Skeletal muscle satellite cell (primary cell): Measurements from ENCODE around the gene XYLT1.

Experiments
- H3K27me3 ChIP-seq: 2 replicates; pipeline ENCODE4 v1.7.0; 2013; ENCODE audit warnings: low read length; ENCODE audit not compliant: control insufficient read depth, insufficient read depth
- H3K36me3 ChIP-seq: 2 replicates; pipeline ENCODE4 v1.7.0; 2013; ENCODE audit warnings: mild to moderate bottlenecking, control low read depth, low read length; ENCODE audit not compliant: insufficient read depth
- H3K4me1 ChIP-seq: 2 replicates; pipeline ENCODE4 v1.7.0; 2013; ENCODE audit warnings: low read length; ENCODE audit not compliant: control insufficient read depth, insufficient read depth
- H3K4me2 ChIP-seq: 2 replicates; pipeline ENCODE4 v1.7.0; 2013; ENCODE audit warnings: mild to moderate bottlenecking, low read length
- H3K4me3 ChIP-seq: 2 replicates; pipeline ENCODE4 v1.7.0; 2013; ENCODE audit warnings: low read length
- H3K9ac ChIP-seq: 2 replicates; pipeline ENCODE4 v1.7.0; 2013; ENCODE audit warnings: mild to moderate bottlenecking, low read depth, low read length, moderate library complexity
- H3K9me3 ChIP-seq: replicated peaks from 2 replicates; pipeline ENCODE4 v1.7.0; 2013; ENCODE audit warnings: mild to moderate bottlenecking, control low read depth, low read length

The XYLT1 gene

DNA sequence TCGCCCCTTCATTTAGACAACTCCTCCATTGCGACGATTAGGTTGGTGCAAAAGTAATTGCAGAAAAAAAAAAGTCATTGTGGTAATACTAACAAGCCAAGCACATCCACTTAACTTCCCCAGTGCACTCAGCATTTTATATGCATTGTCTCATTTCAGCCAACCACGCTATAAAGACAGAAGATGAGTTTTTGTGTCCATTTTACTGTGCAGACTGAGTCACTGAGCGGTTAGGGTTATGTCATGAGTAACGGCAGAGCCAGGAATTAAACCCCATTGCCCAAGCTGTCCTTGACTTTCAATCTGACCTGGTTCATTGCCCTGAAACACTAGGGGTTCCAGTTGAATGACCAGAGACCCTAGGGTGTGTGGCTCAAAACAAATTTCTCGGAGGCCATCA lies 218.7 kb downstream of the XYLT1 start:
- Histone ChIP-seq H3K4me2 (no peak overlapping the region), H3K9ac (no peak overlapping the region), H3K4me3 (no peak overlapping the region), H3K4me1 (no peaks in the 10 kb centered on the region), H3K27me3 (no peaks in the 10 kb centered on the region), H3K36me3 (no peaks in the 10 kb centered on the region), H3K9me3 (no peaks in the 10 kb centered on the region)

DNA sequence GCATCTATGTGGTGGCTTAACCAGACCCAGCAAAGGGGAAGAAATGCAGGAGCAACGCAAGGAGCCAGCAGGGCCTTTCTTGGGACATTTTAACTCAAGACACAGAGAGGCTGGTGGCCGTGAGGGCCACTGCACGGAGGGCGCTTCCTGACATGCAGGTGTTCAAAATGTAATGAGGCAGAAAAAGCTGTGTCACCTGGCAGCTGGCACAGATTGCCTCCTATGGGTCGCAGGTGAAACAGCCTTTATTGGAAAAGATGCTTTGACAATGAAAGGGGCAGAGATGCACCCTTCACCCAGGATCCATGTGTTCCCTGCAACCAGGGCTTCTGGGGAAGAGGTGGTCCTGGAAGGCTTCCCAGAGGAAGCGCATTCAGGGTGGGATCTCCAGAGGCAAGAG lies 219.3 kb downstream of the XYLT1 start:
- no peaks in the 10 kb centered on the region for H3K9me3 ChIP-seq
- no peak overlapping the region for H3K9ac ChIP-seq
- H3K36me3 ChIP-seq = no peaks in the 10 kb centered on the region

GRCh38 chr16:17246974-17247732 lies 223.6 kb downstream of the XYLT1 start:
- no peaks in the 10 kb centered on the region for H3K4me1 ChIP-seq
- no peaks in the 10 kb centered on the region for H3K9me3 ChIP-seq
- peaks cover 2% of the 10 kb centered on the region for H3K36me3 ChIP-seq
- H3K4me3 ChIP-seq = no peak overlapping the region
- H3K4me2 ChIP-seq = no peak overlapping the region
- H3K9ac ChIP-seq = no peak overlapping the region
- H3K27me3 ChIP-seq = no peaks in the 10 kb centered on the region

More for the DNA sequence above, 219.3 kb downstream of the XYLT1 start:
- H3K4me2 ChIP-seq = no peak overlapping the region
- no peaks in the 10 kb centered on the region for H3K27me3 ChIP-seq
- H3K4me3 ChIP-seq = no peak overlapping the region
- no peaks in the 10 kb centered on the region for H3K4me1 ChIP-seq

- Histone ChIP-seq H3K4me3 (no peak overlapping the region), H3K4me2 (no peak overlapping the region), H3K9me3 (no peaks in the 10 kb centered on the region), H3K4me1 (no peaks in the 10 kb centered on the region), H3K27me3 (no peaks in the 10 kb centered on the region), H3K9ac (no peak overlapping the region), H3K36me3 (peaks cover 2% of the 10 kb centered on the region)
Observed at GRCh38 chr16:17246268-17246885, 224.4 kb downstream of the XYLT1 start.

DNA sequence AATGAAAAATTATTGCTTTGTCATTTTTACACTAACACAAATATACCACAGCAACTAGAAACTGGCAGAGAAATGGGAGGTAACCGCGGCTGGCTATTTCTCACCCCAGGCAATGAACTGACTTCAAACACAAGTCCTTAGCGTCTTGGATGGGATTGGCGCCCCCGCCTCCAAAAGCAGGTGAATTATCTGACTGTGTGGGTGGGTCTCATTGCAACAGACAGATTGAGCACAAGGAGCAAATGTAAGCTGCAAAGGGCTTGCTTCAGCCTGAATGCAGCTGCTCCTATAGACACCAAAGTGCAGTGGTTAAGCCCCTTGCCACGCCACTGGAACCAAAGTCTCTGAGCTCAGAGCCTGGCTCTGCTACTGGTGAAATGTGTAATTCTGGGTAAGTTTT lies 225.0 kb downstream of the XYLT1 start:
- no peaks in the 10 kb centered on the region for H3K27me3 ChIP-seq
- no peaks in the 10 kb centered on the region for H3K9me3 ChIP-seq
- no peak overlapping the region for H3K4me3 ChIP-seq
- no peaks in the 10 kb centered on the region for H3K4me1 ChIP-seq
- no peak overlapping the region for H3K4me2 ChIP-seq
- no peak overlapping the region for H3K9ac ChIP-seq
- peaks cover 2% of the 10 kb centered on the region for H3K36me3 ChIP-seq

DNA sequence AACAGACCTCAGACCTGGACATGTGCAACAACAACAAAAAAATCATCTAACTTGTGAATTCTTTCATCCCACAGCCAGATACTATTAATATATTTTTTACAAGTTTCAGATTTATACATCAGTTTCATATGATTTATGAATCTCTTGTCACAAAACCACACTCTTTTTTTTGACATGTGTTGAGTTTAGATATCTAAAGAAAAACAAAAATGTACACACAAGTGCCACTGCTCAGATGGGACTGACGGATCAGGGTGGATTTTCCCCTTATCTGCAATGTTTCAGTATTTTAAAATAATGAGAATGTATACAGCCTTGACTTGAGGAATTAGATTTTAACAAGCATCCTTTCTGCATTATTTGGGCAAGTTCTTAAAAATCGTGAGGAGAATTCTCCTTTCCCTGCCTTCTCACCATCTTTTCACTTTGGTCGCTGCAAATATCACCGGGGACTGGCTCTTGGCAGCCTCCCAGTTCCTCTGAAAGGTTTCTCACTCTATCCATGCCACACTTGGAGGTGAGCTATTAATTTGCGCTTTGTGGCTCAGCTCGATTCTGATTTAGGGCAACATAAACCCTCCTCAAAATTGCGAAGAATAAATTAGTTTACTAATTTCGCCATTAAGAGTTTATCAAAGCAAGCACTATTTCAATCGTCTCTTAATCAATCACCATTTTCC lies 225.7 kb downstream of the XYLT1 start:
- H3K36me3 ChIP-seq = peaks cover 2% of the 10 kb centered on the region
- H3K9ac ChIP-seq = no peak overlapping the region
- H3K4me1 ChIP-seq = no peaks in the 10 kb centered on the region
- H3K9me3 ChIP-seq = no peaks in the 10 kb centered on the region
- no peak overlapping the region for H3K4me2 ChIP-seq
- H3K4me3 ChIP-seq = no peak overlapping the region
- H3K27me3 ChIP-seq = no peaks in the 10 kb centered on the region

GRCh38 chr16:17241264-17241835 lies 229.4 kb downstream of the XYLT1 start:
- Histone ChIP-seq H3K4me2 (no peak overlapping the region), H3K27me3 (no peaks in the 10 kb centered on the region), H3K36me3 (peaks cover 2% of the 10 kb centered on the region), H3K9me3 (no peaks in the 10 kb centered on the region), H3K9ac (no peak overlapping the region), H3K4me1 (no peaks in the 10 kb centered on the region), H3K4me3 (no peak overlapping the region)

DNA sequence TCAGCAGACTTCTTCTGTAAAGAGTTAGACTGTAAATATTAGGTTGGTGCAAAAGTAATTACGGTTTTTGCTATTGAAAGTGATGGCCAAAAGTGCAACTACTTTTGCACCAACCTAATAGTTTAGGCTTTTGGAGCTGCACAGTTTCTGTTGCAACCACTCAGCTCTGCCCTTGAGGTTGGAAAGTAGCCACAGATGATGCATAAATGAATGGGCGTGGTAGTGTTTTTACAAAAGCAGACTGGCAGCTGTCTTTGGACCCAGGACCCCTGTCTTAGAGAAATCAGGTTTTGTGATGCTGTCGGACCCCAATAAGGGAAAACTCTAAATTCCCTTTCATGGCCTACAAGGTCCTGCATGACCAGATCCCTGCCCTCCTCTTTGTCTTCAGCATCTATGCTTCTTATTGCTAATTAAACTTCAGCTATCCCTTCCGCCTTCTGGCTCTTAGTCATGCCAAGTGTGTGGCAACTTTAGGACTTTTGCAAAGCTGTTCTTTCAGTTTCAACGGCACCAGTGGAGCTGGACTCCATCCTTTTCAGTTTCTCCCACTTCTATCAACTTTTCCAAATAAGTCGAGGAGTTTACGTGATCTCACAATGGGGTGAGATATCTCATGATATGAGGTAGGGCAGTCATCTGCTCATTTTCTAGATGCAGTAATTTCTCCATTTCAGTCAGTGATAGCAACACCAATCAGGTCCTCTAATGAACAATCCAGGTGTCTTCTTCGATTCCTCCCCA lies 232.3 kb downstream of the XYLT1 start:
- no peak overlapping the region for H3K4me3 ChIP-seq
- H3K9me3 ChIP-seq = no peaks in the 10 kb centered on the region
- no peaks in the 10 kb centered on the region for H3K36me3 ChIP-seq
- no peaks in the 10 kb centered on the region for H3K4me1 ChIP-seq
- H3K4me2 ChIP-seq = no peak overlapping the region
- no peaks in the 10 kb centered on the region for H3K27me3 ChIP-seq
- H3K9ac ChIP-seq = no peak overlapping the region

- Histone ChIP-seq H3K9me3 (no peaks in the 10 kb centered on the region), H3K9ac (no peak overlapping the region), H3K4me3 (no peak overlapping the region), H3K4me1 (no peaks in the 10 kb centered on the region), H3K27me3 (no peaks in the 10 kb centered on the region), H3K4me2 (no peak overlapping the region), H3K36me3 (no peaks in the 10 kb centered on the region)
Observed at GRCh38 chr16:17237350-17237944, 233.3 kb downstream of the XYLT1 start.

DNA sequence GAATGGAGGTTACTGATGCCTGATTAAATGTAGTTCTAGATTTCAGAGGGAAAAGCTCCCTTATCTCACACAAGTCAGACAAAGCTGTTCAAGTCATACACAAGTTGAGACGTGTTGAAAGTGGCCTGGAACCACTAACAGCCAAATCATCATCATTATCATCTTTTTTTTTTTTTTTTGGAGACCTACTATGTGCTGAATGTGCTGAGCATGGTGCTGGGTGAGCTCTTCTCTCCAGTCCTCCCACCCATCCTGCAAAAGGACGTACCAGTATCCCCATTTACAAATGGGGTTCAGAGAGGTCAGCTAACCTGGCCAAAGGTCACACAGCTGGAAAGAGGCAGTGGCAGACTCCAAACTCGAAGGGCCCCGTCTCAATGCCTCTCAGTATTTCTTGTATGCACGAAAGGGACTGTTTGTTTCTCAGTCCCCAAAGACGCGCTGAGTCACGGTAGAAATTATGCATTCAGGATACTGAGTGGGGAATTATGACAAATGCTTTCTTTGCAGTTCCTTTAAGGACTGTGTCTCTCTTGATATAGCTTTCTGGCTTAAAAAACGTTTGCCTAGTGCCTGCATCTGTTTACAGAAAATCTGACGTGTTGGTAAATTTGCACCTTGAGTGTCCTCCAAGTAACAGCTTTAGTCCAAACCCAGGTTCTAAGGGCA lies 235.5 kb downstream of the XYLT1 start:
- no peak overlapping the region for H3K4me3 ChIP-seq
- H3K9ac ChIP-seq = no peak overlapping the region
- H3K4me1 ChIP-seq = no peaks in the 10 kb centered on the region
- H3K4me2 ChIP-seq = no peak overlapping the region
- H3K27me3 ChIP-seq = no peaks in the 10 kb centered on the region
- H3K36me3 ChIP-seq = no peaks in the 10 kb centered on the region
- H3K9me3 ChIP-seq = no peaks in the 10 kb centered on the region
